ENCODE measurements around the gene PSMB2.

GRCh38 chr1:35597870-35598269, 43.5 kb downstream of the PSMB2 start:
- TF ChIP-seq POLR2A (IDR thresholded peaks at IDR 0.05), result no peak
- TF ChIP-seq CTCF (IDR thresholded peaks at IDR 0.05), result no peak
- TF ChIP-seq EP300 (IDR thresholded peaks at IDR 0.05; ENCODE audit: low read depth), result no peak
- no peak for TF ChIP-seq POLR2AphosphoS5 (IDR thresholded peaks at IDR 0.05)
